GM19463 (cell line): ENCODE measurements around the gene MARCHF6.
"Not testable (repeated sequence)": the region's sequence is repeated elsewhere in the genome, so short reads cannot be mapped to it uniquely, and the experiment has no call there.

Source experiments
- ATAC-seq: cut with Tn5 transposase; IDR thresholded peaks from one replicate; pipeline ENCODE4 v1.9.1; 2021; ENCODE audit warnings: mild to moderate bottlenecking, moderate library complexity; ENCODE audit not compliant: unreplicated experiment

Gene MARCHF6

DNA sequence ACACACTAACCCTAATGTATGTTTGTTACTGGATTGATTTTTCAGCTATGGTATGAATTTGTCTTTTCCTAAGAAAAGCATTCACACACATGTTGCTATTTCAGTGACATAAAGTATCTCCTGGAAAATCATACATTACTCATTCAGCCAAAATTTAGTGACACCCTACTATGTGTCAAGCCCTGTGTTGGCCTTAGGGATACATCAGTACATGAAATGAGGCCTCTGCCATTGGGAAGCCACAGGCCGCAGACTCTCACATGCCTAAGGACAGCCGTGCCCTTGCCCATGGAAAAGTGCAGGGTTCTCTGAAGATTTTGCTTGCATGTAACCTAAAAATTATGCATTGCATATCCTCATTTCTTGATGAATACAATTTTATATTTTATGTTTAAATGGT is 5.2 kb upstream of the MARCHF6 start:
- ATAC-seq = no peak

DNA sequence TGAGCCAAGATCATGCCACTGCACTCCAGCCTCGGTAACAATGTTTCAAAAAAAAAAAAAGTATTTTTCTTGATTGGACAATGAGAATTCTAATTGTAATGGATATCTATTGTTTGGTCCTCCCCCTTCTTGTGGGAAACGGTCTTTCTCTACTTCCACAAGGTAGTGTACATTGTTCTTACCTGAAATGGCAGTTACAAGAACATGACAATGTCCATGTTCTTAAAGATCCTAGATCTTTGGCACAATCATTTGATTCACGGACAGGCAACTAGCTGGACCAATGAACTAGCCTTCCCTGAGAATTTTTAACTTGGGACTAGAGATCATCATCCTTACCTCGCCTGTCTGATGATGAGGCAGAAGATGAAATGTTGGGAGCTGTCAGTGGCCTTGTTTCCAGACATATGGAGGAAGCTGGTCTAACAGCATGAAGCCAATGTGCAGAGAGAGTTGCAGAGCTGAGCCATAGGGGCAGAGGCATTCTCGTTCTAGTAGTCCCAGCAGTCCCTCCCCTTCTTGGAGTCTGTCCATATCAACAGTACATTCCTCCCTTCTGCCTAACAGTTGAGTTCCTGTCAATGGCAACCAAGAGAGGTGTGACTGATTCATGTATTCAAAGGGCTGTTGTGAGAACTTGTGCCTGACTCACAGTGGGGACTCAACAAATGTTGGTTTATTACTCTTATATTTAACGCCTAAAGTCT is 2.1 kb upstream of the MARCHF6 start:
- no peak for ATAC-seq

DNA sequence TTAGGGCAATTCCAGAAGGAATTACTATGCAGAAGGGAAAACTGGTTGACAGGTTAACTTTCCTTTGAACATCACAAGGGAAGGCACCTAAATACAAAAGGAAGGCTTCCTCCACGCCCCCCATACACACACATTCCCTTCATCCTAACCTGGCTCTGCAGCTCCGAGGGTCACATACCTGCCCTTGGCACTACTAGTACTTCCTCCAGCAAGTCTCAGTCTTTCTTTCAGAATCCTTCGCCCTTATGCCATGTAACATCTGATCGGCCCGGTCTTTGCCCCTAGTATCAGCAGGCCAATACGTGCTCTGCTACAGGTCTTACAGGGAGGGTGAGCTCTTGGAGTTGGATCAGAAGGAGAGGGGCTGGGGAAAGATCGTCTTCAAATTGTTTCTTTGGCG is 1.6 kb upstream of the MARCHF6 start:
- no peak for ATAC-seq

DNA sequence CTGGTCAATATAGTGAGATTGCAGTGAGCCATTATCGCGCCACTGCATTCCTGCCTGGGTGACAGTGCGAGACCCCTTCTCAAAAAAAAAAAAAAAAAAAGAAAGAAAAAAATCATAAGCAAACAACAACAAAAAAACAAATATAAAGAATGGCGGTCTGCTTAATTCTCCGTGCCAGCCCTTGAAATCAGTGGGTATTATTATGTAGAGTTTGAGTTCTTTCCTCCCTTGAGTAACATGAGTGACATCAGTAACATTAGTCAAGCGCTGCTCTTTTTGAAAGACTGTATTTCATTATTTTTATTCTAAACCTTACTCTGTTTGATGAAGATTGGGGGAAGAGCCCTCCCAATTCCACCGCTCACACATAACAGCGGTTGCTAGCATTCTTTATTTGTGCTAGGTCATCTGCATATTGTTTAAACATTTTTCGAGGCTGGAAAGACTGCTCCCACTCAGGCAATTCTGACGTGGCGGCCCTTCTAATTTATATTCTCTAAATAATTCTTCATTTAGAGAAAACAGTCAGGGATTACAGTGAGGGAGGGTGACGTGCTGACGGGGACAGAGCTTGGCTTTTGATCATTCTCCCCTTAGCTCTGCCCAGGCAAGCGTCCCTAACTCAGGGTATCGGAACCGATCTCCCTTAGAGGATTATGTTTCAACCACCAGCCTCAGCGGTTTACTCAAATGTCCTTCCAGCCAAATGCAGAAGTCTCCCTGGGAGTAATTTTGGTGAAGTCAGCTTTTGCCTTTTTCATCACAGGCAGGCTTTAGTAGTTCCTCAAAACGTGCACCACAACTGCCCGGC is 860 bp upstream of the MARCHF6 start:
- peak; percentile 10 for ATAC-seq

DNA sequence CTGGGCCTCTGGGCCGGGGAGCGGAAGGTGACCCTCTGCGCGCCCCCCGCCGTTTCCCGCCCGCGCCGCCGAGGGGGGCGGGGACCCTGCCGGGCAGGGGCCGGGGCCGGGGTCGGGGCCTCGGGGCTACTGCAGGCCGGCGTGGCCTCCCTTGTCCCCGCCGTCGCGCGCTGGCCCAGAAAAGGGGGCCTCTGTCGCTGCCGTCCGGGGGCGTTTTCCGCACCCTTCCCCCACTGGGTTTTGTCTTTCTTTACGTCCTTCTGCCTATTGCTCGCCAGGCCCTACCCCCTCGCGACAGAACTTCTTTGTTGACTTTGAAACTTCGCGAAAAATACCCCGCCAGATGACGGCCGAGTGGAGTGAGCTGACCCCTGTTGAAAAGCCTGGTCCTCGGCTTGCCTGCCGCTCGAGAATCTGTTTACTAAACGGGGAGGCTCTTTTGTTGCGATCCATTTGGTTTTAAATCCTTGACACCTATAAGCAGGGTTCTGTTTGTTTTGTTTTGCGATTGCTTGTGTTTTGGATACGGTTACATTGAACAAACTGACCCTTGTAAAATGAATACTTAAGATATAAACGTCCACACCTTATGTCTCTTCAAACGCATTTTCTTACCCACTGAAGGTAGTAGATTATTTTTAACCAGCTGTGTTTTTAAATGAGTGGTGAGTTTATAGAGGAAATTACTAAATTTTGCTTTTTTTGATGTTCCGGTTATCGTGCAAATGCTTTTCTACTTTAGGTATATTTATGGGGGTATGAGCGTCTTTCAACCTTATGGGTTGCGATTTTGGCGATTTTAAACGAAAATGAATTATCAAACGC is 765 bp downstream of the MARCHF6 start:
- ATAC-seq = peak; percentile 17

DNA sequence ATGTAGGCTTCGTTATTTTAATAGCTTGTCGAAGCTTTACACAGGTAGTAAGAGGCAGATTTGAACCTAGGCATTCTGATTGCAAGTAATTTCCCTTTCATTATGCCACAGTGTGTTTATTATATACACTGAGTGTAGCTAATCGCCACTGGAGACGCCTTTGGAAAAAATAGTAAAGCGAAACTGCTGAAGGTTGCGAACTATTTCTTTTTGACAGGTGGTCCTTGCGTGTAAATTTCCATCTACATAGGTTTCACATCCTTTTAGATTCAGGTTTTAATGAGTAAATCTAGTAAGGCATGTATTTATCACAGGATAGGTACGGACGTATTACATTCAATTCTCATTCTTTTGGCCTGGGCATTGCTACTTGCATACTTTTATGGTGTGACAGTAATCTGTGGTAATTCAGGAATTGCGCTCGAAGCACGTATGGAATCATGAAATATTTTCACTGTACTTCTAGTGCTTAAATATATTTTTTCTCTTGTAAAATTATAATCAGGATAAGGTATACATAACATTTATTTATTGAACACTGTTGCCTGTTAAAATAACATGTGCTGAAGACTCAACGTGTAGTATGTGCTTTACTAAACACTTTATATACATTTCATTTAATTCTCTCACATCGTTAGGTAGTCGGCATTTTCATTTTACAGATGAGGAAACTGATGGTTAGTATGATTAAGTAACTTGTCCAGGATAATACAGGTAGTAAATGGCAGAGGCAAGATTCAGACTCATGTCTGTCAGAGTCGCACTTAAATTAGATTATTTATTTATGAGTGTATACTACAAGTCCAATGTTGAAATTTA is 1.8 kb downstream of the MARCHF6 start:
- no peak for ATAC-seq

DNA sequence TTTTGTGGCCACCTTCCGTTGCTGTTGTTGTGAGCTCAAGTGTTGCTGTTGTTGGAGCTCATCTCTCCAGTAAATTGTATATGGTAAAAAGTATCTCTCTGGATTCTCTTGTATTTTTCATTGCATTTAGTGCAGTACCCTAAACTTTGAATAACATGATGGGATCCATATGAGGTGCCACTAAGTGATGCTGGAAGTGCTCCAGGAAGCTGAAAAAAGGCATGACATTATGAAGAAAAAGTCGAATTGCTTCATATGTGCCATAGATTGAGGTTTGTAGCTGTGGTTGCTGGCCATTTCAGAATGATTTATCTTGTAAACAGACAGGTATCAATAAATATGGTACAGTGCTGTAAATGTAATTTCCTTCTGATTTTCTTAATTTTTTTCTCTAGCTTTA is 5.5 kb downstream of the MARCHF6 start:
- no peak for ATAC-seq

DNA sequence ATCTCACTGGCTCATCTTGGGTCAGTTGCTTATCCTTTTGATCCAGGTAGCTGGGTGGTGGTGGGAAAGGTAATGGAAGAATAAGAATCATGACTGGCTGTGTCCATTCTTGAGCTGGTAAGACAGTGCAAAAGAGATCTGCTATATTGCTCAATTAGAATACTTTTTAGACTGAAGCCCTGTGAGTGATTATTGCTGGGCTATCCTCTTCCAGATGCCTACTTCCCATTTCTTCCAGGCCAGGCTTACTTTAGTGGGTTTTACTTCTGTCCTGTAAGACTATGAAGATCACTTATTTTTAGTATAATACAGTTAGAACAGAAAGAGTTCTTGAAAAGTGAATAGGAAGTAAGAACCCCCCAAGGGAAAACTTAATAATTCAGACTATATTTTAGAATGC is 7.2 kb downstream of the MARCHF6 start:
- ATAC-seq = no peak

DNA sequence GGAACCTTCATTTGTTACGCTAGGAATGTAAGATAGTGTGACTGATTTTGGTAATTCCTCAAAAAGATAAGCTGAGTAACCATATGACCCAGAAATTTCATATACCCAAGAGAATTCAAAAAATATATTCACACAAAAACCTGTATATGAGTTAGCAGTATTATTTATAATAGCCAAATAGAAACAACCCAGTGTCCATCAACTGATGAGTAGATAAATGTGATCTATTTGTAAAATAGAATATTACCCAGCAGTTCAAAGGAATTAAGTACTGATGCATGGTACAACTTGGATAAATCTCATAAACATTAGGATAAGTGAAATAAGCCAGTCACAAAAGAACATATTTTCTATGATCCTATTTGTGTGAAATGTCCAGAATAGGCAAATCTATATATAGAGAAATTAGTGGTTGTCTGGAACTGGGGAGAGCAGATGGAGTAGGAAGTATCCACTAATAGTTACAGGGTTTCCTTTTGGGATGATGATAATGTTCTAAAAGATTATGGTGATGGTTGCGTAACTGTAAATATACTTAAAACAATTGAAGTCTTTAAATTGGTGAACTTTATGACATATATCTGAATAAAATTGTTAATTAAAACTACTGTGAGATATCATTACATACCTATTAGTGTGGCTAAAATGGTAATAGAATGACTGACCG is 10.2 kb downstream of the MARCHF6 start:
- no peak for ATAC-seq

DNA sequence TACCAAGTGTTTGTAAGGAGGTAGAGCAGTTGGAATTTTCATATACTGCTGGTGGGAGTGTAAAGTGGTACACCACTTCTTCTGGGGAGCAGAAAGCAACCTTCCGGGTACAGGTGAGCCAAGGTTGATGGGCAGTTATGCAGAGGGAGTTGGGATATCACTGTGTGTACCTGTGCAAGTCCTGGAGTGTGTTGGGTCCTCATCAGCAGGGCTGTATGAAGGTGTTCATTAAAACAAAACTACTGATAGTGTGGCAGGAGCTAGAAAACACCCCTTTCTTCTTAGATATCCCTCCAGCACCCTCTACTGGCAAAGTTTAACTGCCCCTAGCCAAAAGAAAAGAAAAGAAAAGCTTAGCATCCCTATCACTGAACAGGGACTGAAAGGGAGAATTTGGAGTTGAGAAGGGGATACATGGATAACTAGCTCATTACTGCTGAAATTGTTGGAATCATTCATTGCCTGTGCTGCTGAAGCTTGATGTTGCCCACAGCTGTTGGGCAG is 10.7 kb downstream of the MARCHF6 start:
- no peak for ATAC-seq

DNA sequence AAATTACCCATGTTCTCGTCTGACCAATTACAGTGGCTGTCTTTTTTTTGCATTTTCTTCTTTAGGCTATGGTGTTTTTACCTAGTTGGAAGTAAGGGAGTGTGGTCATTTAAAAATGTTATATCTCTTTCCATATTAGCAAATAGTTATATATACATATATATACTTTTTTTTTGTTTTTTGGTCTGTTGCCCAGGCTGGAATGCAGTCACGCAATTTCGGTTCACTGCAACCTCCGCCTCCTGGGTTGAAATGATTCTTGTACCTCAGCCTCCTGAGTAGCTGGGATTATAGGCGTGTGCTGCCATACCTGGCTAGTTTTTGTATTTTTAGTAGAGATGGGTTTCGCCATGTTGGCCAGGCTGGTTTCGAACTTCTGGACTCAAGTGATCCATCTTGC is 12.3 kb downstream of the MARCHF6 start:
- no peak for ATAC-seq

DNA sequence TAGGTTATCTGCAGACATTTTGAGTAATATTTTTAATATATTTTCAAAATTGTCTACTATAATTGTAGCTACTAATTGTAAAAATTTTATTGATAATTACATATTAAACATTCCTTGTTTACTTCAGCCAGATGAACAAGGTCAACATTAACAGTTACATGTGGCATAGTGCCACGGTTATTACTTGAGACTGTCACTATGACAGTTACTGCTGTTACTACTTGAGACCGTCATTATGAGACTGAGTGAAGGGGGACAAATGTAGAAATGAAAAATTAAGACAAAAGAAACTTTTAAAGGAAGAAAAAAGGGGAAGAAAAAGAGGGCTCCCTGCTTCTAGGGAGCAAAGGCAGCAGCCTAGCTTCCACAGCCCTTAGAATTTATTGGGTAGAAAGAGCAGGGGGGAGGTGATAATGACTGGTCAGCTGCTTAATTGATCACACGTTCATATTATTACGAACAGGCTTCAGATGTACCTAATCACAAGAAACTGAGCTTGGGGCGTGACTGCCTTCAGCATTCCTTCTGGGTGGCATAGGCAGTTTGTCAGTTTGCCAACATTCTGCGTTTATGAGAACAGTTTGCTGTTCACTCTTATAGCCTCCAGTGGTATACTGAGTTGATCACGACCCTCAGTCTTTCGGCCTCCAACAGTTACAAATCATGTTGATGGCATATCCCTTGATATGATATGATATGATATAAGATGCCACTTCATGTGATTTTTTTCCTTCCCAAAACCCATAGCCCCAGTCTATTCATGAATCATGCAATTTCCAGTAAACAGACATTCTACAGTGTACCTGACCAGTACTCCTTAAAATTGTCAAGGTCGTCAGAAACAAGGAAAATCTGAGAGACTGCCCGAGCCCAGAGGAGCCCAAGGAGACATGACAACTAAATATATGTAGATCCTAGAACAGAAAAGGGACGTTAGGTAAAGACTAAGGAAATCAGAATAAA is 13.1 kb downstream of the MARCHF6 start:
- ATAC-seq = no peak

DNA sequence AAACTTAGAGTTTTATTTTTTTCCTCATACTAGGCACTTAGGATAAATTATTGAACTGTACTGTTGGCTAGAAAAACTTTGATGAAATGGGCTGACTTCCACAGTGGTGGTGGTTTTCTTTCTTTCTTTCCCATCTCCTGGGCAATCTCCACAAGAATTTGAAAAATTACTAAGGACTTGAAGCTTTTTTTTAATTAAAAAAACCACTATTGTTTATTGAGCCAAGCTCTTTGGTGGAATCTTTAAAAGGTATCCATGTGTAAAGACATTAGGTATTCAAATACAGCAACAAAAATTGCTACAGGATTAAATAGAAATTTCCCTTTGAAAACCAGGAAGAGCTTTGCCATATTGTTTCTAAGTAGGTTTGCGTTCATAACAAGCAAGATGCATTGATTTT is 14.1 kb downstream of the MARCHF6 start:
- ATAC-seq = no peak

DNA sequence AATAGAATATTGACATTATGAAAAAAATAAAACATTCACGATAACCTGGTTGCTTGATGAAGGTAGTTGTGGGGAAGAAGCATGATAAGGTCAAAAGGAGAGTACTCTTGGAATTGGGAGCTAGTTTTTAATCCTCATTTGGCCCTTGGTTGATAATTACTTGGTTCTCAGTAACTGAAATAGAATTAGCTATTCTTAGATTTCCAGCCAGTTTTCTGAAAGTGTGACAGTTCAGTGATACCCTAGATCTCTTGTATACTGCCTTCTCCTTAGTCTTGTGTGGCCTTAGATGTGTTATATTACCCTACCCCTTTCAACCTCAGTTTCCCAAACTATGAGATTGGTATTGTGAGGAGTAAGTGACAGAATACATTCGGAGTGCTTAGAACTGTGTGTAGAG is 17.4 kb downstream of the MARCHF6 start:
- no peak for ATAC-seq

DNA sequence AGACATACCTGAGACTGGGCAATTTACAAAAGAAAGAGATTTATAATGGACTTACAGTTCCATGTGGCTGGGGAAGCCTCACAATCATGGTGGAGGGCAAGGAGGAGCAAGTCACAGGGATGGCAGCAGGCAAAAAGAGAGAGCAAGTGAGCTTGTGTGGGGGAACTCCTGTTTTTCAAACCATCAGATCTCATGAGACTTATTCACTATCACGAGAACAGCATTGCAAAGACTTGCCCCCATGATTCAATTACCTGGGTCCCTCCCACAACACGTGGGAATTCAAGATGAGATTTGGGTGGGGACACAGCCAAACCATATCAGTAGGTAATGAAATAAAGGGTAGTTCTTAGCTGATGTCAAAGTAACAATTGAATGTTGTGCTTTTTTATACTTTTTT is 17.9 kb downstream of the MARCHF6 start:
- not testable (repeated sequence) for ATAC-seq

DNA sequence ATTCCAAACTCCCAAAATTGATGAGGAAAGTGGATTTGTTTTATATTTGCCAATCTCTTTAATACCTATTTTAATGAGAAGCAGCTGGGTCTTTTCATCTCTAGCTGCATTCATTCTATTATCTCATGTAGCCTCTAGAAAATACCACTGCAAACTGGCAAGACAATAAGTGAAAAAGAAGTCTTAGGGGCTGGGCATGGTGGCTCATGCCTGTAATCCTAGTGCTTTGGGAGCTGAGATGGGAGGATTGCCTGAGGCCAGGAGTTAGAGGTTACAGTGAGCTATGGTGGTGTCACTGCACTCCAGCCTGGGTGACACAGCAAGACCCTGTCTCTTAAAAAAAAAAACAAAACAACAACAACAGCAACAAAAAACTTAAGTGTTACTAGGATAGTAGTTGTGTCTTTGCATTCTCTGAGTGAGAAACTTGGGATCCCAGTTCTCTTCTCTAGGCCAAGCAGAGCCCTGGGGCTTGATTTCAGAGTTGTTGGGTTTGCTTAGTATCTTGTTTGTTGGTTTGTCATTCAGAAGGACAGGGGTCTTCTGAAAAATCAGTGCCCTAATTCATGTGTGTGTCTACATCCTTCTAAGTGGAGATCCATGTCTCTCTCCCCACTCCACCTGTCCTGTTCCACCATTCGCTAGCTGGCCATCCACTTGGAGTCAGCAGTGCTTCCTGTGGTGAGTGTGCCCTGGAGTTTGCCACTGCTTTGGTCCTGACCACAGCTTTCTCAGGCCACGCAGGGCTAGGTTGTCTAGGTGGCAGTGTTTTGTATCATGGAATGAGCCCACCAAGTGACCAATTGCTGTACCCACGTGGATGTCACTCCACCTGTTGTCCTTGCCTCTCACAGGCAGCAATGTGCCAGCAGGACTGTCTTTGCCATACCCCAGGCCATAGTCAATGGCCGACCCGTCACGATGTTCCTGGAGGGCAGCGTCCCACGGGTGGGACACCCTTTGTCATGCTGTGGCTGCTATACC is 19.5 kb downstream of the MARCHF6 start:
- ATAC-seq = no peak
